ENCODE data around the gene ALDH16A1.

DNA sequence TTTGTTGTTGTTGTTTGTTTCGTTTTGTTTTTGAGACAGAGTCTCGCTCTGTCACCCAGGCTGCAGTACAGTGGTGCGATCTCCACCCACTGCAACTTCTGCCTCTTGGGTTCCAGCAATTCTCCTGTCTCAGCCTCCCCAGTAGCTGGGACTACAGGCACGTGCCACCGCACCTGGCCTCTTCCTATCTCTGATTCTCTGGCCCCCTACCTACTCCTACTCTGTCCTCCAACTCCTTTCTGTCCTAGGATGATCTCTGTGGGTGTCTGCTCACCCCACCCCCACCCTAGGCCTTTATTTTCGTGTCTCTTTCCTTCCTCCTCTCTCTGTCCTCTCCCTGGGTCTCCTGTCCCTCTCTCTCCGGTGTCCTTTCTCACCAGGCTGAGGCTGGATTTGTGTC, 2.6 kb upstream of the ALDH16A1 start:
- TF ChIP-seq, protein P1, sequence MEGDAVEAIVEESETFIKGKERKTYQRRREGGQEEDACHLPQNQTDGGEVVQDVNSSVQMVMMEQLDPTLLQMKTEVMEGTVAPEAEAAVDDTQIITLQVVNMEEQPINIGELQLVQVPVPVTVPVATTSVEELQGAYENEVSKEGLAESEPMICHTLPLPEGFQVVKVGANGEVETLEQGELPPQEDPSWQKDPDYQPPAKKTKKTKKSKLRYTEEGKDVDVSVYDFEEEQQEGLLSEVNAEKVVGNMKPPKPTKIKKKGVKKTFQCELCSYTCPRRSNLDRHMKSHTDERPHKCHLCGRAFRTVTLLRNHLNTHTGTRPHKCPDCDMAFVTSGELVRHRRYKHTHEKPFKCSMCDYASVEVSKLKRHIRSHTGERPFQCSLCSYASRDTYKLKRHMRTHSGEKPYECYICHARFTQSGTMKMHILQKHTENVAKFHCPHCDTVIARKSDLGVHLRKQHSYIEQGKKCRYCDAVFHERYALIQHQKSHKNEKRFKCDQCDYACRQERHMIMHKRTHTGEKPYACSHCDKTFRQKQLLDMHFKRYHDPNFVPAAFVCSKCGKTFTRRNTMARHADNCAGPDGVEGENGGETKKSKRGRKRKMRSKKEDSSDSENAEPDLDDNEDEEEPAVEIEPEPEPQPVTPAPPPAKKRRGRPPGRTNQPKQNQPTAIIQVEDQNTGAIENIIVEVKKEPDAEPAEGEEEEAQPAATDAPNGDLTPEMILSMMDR (IDR thresholded peaks at IDR 0.05; ENCODE audit: low read depth, low read length, poor library complexity, severe bottlenecking): no peak
- TF ChIP-seq EZH2phosphoT487 (IDR thresholded peaks at IDR 0.05; ENCODE audit: borderline replicate concordance, low read length): no peak

Measured in DOHH2 (cell line).